Measurements from ENCODE around the gene MCCC2. TPM values are rescaled to one million over a fixed set of nuclear protein-coding genes. Genes with fewer than 3 reads are reported as not detected.
"Not testable (repeated sequence)": the region's sequence is repeated elsewhere in the genome, so short reads cannot be mapped to it uniquely, and the experiment has no call there.

MCCC2 gene
- 28.1 and 30.4 TPM in 2 replicates for total RNA-seq (2014; rRNA removed)
- polyA plus RNA-seq (2012): 12.9 TPM

GRCh38 chr5:71586941-71587765 lies at the start of gene MCCC2:
MCCC2 (plus strand) TSS chr5:71587340; CDS start chr5:71587426, 86 bp downstream.
- peak; percentile 93 for DNase-seq (ENCODE audit: low read depth)

GRCh38 chr5:71537687-71538086 lies 49.5 kb upstream of the MCCC2 start:
- no peak for DNase-seq (ENCODE audit: low read depth)

DNA sequence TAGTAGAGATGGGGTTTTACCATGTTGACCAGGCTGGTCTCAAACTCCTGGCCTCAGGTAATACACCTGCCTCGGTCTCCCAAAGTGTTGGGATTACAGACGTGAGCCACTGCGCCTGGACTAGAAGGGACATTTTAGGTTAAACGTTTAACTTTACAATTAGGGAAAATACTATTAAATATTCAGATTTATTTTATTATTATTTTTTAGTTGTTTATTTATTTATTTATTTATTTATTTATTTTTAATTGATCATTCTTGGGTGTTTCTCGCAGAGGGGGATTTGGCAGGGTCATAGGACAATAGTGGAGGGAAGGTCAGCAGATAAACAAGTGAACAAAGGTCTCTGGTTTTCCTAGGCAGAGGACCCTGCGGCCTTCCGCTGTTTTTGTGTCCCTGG lies 36.3 kb upstream of the MCCC2 start:
- DNase-seq (ENCODE audit: low read depth): not testable (repeated sequence)

GRCh38 chr5:71551582-71551981 lies 35.6 kb upstream of the MCCC2 start:
- not testable (repeated sequence) for DNase-seq (ENCODE audit: low read depth)

GRCh38 chr5:71552026-71552749 lies 35.0 kb upstream of the MCCC2 start:
- DNase-seq (ENCODE audit: low read depth): not testable (repeated sequence)

GRCh38 chr5:71563161-71563560 lies 24.0 kb upstream of the MCCC2 start:
- no peak for DNase-seq (ENCODE audit: low read depth)

GRCh38 chr5:71564895-71565294 lies 22.2 kb upstream of the MCCC2 start:
- no peak for DNase-seq (ENCODE audit: low read depth)

GRCh38 chr5:71569748-71570509 lies 17.2 kb upstream of the MCCC2 start:
- no peak for DNase-seq (ENCODE audit: low read depth)

- not testable (repeated sequence) for DNase-seq (ENCODE audit: low read depth)
Measured at GRCh38 chr5:71571811-71572210, 15.3 kb upstream of the MCCC2 start.

DNA sequence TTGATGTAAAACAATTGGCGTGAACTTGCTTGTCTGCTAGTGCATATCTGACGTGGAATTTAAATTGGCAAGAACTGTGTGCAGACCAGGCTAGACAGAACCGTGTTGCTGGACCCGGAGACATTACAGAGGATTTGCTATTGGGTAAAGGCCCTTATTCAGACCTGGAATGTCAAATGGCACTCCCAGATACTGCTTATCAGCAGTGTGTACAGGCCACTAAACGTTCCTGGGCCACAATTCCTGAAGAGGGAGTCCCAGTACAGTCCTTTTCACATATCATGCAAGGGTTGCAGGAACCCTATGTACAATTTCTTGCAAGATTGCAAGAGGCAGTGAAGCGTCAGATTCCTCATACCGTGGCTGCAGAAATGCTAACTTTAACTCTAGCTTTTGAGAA lies 13.5 kb upstream of the MCCC2 start:
- no peak for DNase-seq (ENCODE audit: low read depth)

DNA sequence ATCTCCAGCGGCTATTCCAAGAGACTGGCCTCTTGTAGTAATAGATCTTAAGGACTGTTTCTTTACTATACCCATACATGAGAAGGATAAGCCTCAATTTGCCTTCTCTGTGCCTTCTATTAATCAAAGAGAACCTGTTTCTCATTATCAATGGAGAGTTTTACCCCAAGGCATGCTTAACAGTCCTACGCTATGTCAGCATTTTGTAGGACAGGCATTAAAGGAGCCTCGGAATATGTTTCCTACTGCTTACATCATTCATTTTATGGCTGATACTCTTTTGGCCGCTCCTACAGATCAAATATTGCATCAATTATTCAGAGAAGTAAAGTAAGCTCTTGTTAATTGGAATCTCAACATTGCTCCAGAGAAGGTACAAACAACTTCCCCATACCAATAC lies 11.6 kb upstream of the MCCC2 start:
- not testable (repeated sequence) for DNase-seq (ENCODE audit: low read depth)

DNA sequence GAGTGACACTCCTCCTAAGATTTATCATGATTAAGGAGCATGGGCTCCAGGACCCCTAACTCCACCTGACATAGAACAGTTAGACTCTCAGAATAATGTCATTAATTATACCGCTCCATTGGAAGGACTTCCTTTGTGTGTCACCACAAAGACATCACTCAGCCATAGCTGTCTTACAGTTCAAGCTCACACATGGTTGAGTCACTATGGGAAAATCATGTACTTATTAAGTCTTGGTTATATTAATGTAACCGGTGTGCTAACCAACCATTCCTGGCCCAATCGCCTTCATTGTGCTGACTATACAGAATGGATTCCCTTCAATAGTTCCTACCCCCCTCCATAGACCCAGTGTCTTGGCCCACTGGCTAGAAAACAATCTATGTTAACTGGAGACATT lies 10.9 kb upstream of the MCCC2 start:
- DNase-seq (ENCODE audit: low read depth): no peak

GRCh38 chr5:71577839-71578238 lies 9.3 kb upstream of the MCCC2 start:
- not testable (repeated sequence) for DNase-seq (ENCODE audit: low read depth)

GRCh38 chr5:71582945-71583584 lies 4.1 kb upstream of the MCCC2 start:
- no peak for DNase-seq (ENCODE audit: low read depth)

DNA sequence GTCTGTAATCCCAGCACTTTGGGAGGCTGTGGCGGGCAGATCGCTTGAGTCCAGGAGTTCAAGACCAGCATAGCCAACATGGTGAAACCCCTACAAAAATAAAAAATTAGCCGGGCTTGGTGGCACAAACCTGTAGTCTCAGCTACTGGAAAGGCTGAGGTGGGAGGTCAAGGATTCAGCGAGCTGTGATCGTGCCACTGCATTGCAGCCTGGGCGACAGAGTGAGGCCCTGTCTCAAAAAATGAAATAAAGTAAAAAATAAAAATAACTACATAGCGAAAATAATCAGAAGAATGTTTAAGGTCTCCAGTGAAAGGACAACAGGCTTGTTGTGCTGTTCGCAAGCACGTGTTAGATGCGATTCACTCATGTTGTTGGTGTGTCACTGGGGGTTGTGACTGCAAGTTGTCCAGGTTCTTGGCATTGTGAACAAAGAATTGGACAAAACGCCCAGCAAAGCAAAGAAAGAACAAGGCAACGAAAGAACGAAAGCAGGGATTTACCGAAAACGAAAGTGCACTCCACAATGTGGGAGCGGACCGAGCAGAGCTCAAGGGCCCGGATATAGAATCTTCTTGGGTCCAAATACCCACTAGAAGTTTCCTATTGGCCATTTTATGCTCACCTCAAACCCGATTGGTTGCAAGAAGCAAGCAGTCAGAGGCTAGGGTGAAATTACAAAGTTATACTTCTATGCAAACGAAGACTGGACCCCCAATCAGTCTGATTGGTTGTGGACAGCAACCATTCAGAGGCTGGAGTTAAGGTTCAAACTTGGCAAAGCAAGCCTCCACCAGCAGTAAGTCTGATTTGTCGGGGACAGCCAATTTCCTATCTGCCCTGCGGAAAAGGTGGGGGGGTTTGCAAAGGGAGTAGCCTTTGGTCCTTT lies 844 bp upstream of the MCCC2 start:
- peak; percentile 19 for DNase-seq (ENCODE audit: low read depth)

- DNase-seq (ENCODE audit: low read depth): no peak
Measured at GRCh38 chr5:71587766-71588532, 809 bp downstream of the MCCC2 start.

- DNase-seq (ENCODE audit: low read depth): no peak
Measured at GRCh38 chr5:71588533-71588885, 1.4 kb downstream of the MCCC2 start.

GRCh38 chr5:71589903-71590302 lies 2.8 kb downstream of the MCCC2 start:
- no peak for DNase-seq (ENCODE audit: low read depth)

- no peak for DNase-seq (ENCODE audit: low read depth)
Measured at GRCh38 chr5:71591100-71591499, 4.0 kb downstream of the MCCC2 start.

DNA sequence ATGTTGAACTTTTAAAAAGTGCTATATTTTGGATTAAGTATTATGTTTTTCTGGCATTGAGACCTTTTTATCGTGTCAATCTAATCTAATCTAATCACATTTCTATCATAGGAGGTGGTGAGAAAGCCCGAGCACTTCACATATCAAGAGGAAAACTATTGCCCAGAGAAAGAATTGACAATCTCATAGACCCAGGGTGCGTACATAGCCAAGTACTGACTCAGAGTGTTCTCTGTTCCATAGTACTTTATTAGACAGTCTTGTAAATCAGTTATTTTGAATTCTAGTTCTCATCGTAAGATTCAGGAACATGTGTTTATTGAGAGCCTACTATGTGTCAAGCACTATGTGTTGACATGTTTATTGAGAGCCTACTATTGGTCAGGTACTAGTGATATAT lies 9.0 kb downstream of the MCCC2 start:
- DNase-seq (ENCODE audit: low read depth): no peak

Measured in LHCN-M2 (cell line).